Occipital lobe (tissue), 2 donors: ENCODE results near the gene KIF22. TPM values are rescaled to one million over a fixed set of nuclear protein-coding genes. Genes with fewer than 3 reads are reported as not detected.
A peak's percentile ranks its signal among the peaks of the same experiment; 100 is the strongest.

Source experiments
- DNase-seq: peaks from one replicate; lab custom pipeline; 2025; lab: John Stamatoyannopoulos, UW
- total RNA-seq: library from RNA; depleted of rRNA; stranded (reverse); fragments of >200 nt; gene quantifications from one replicate; pipeline ENCODE4 v1.2.3, GENCODE V29; 2014

Gene KIF22
- total RNA-seq, 1 donor from 2014 or later: 35.7 TPM

DNA sequence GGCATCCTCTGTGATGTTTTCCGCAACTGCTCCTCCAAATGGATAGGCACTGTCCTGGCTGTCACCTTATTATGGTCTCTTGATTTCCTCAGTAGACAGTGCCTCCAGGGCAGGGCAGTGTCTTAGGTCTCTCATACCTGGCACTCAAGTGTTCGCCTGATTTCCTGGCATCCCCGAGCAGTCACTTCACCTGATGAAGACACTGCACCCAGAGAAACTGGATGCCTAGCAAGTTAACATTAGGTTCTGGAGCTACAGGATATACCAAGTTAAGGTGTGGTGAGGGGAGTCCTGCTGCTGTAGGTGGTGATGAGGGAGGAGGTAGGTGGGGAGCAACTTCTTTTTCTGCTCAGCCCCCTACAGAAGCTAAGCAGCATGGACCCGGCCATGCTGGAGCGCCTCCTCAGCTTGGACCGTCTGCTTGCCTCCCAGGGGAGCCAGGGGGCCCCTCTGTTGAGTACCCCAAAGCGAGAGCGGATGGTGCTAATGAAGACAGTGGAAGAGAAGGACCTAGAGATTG is 11.9 kb downstream of the KIF22 start:
- no peak for DNase-seq

DNA sequence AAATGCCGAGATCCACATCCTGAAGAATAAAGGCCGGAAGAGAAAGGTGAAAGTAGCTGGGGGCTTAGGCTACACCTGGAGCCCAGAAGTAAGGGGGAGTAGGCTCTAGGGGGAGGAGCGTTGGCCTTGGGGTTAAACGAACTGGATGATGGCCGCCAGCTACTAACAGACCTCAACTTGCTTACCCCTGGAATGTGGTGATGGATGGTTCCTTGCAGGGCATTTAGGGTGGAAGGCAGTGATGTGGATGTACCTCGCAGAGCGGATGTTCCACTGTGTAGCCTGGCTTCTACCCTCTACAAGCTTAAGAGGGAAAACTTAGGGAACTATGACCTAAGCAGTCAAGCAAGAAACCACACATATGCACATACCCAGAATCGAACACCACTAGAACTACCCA is 13.5 kb downstream of the KIF22 start:
- DNase-seq: no peak

DNA sequence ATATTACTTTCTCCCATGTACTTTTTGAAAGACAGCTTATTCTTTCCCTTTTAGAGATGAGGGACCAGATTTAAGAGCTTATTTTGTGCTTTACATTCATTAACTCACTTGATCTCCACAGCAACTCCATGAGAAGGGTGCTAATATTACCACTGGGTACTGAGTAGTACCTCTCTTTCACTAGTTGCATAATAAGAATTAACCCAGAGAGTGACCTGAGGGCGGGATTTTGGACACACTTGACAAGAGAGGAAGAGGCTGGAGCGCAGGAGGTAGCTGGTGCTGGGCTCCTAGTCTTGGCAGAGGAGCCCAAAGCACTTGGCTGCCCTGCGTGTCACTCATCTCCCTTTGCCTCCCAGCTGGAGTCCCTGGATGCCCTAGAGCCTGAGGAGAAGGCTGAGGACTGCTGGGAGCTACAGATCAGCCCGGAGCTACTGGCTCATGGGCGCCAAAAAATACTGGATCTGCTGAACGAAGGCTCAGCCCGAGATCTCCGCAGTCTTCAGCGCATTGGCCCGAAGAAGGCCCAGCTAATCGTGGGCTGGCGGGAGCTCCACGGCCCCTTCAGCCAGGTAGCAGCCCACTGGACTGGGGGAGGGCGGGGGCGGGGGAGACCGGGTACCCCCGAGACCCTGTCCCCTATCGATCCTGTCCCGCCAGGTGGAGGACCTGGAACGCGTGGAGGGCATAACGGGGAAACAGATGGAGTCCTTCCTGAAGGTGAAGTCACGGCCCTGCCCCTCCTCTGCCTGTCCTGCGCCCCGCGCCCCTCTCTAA is 14.1 kb downstream of the KIF22 start:
- DNase-seq: peak; percentile 65

DNA sequence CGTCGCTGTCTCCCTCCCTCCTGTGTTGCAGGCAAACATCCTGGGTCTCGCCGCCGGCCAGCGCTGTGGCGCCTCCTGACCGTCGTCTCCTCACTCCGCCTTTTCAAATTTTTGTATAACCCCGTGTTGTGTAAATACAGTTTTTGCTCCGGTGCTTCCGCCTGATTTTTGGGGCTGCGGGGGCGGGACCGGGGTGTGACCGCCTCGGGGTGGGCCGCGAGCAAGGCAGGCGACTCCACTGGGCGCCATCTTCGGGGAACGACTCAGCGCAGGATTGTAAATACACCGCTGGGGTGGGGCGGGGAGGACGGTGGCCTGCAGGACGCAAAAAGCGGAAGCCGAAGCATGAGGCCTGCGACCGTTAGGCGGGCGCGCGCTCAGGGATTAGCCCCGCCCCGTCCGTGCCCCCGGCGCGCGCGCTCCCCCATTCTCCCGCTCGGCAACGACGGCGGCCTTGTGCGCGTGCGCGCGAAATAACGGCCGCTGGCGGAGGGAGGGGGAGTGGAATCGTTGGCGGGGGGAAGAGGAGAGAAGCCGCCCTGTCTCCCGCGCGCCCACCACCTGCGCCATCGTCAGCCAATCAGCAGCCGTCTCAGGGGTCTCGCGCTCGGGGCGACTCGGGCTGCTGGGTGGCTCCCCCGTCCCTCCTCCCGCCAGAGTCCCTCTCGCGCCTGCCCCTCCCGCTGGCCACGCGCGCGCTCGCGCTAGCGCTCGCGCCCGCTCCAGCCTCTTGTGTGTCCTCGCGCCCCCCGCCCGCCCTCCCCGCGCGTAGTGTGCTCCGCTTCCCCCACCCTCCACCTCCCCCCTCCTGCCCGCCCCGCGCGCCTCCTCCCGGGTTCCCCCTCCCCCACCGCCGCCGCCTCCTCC is 14.9 kb downstream of the KIF22 start:
- peak; percentile 97 for DNase-seq

DNA sequence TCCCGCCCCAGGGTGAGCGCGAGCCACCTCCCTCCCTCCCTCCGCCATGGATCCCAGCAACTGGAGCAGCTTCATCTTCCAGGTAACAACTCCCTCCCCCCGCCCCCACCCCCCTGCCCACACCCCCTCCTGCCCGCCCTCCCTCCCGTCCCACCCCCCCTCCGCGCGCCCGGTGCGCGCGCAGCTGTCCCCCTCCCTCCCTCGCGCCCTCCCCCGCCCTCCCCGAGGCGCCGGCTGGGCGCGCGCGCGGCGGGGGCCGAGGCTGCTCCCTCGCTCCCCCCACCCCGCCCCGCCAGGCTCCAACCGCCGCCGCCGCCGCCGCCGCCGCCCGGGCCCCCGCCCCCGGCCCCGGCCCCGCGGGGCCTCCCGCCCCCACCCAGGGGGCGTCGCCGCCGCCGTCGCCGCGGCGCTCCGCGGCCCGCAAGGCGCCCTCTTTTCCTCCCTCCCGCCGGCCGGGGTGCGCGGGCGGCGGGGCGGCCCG is 15.6 kb downstream of the KIF22 start, which contains the start of gene MAZ:
MAZ (plus strand) TSS at position 431 of the 481 bp plus-strand sequence. CDS start 173 bp downstream, outside the sequence.
- DNase-seq: no peak

DNA sequence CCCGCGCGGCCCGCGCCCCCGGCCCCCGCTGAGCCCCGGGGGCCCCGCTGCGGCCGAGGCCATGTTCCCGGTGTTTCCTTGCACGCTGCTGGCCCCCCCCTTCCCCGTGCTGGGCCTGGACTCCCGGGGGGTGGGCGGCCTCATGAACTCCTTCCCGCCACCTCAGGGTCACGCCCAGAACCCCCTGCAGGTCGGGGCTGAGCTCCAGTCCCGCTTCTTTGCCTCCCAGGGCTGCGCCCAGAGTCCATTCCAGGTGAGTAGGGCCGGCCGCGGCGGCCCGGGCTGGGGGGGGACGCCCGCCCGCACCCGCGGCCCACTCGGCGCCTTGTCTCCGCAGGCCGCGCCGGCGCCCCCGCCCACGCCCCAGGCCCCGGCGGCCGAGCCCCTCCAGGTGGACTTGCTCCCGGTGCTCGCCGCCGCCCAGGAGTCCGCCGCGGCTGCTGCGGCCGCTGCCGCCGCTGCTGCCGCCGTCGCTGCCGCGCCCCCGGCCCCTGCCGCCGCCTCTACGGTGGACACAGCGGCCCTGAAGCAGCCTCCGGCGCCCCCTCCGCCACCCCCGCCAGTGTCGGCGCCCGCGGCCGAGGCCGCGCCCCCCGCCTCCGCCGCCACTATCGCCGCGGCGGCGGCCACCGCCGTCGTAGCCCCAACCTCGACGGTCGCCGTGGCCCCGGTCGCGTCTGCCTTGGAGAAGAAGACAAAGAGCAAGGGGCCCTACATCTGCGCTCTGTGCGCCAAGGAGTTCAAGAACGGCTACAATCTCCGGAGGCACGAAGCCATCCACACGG is 16.3 kb downstream of the KIF22 start:
- no peak for DNase-seq

DNA sequence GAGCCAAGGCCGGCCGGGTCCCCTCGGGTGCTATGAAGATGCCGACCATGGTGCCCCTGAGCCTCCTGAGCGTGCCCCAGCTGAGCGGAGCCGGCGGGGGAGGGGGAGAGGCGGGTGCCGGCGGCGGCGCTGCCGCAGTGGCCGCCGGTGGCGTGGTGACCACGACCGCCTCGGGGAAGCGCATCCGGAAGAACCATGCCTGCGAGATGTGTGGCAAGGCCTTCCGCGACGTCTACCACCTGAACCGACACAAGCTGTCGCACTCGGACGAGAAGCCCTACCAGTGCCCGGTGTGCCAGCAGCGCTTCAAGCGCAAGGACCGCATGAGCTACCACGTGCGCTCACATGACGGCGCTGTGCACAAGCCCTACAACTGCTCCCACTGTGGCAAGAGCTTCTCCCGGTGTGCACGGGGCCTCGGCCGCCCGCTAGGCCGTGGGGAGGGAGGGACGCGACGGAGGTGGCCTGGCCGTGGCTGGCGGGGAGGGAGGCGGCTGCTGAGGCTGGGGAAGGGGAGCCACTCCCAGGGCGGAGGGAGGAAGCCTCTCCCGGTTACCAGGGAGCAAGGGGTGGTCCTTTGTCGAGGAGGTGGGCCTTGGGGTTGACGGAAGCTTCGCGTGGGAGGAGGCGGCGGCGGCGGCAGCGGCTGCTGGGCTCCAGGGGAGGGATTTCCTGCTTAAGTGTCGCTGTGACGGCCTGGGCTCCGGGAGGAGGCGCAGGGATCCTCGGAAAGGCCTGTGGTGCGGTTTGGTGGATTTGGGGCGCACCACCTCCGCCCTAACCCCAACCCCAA is 17.1 kb downstream of the KIF22 start:
- peak; percentile 79 for DNase-seq

DNA sequence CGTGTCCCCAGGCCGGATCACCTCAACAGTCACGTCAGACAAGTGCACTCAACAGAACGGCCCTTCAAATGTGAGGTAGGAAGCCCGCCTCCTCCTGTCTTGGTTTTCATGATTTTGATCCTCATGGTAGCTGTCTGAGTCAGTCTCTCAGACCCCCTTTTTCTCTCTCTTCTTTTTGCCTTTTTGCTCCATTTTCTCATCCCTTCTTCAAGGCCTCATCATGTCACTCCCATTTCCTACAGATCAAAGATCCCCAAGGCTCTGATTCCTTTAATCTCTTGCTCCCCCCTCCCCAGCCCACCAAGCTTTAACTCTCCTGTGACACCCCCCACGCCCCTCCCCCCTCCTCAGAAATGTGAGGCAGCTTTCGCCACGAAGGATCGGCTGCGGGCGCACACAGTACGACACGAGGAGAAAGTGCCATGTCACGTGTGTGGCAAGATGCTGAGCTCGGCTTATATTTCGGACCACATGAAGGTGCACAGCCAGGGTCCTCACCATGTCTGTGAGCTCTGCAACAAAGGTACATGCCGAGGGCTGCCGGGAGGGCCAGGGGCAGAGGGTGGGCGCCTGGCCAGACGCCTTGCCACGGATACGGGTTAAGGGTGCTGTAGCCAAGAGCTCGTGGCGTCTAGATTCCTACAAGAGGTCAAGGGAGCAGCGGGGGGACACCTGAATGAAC is 17.8 kb downstream of the KIF22 start:
- no peak for DNase-seq

DNA sequence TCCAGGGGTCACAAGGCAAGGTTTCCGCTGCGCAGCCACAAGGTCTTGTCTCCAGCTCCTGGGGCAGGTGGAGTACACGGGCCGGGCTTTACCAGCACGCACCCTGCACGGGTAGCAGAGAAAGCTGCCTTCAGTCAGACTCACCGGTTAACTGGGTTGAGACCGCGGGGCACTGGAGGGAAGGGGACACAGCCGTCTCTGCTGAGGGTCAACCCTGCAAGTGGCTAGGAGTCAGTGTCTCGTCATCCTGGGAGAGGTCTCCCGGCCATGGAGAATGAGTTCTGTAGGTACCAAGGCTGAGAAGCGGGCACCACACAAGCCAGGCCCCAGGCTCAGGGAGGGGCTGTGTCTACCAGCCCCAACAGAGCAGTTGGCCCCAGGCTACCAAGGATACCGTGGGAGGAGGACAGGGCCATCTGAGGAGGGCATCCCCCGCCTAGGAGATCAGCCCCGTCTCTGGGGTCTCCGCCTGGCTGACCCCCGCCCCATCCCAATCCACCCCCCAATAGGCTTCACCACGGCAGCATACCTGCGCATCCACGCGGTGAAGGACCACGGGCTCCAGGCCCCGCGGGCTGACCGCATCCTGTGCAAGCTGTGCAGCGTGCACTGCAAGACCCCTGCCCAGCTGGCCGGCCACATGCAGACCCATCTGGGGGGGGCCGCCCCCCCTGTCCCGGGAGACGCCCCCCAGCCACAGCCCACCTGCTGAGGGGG is 18.6 kb downstream of the KIF22 start:
- no peak for DNase-seq

DNA sequence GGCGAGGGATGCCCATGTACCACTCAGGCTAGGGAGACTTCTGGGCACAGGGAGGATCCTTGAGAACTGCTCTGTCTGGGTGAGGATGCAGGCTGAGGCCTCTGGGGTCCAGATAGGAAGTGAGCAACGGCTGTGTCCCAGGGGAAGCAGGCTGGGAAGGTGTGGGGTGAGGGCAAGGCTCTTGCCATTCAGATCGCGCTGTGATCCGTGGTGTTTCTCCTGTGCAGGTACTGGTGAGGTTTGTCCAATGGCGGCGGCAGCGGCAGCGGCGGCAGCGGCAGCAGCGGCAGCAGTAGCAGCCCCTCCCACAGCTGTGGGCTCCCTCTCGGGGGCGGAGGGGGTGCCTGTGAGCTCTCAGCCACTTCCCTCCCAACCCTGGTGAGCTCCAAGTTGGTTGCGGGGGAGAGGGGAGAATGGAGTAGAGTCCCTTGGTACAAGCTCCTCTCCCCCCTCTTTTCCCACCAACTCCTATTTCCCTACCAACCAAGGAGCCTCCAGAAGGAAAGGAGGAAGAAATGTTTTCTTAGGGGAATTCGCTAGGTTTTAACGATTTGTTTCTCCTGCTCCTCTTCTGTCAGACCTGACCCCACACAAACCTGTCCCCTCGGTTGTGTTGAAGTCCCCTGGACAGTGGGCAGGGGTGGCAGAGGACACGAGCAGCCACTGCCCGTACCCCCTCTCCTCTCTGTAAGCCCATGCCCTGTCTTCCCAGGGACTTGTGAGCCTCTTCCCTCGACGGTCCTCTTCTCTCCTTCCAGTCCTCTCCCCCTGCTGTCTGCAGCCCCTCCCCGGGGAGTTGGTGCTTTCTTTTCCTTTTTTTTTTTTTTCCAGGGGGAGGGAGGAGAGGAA is 19.5 kb downstream of the KIF22 start:
- DNase-seq: no peak

DNA sequence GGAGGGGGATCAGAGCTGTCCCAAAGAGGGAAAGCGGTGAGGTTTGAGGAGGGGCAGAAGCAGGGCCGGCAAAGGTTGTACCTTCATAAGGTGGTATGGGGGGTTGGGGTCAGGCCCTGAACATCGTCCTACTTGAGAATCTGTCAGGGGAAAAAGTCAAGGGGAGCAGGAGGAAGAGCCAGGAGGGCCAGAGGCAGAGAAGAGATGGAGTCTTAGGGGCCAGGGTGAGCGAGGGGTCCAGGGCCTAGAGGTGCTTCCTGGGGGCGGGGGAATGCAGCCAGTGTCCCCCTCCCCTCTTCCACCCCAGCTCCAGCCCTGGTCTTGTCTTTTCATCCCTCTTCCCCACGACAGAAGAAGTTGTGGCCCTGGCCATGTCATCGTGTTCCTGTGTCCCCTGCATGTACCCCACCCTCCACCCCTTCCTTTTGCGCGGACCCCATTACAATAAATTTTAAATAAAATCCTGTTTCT is 20.2 kb downstream of the KIF22 start:
- no peak for DNase-seq

DNA sequence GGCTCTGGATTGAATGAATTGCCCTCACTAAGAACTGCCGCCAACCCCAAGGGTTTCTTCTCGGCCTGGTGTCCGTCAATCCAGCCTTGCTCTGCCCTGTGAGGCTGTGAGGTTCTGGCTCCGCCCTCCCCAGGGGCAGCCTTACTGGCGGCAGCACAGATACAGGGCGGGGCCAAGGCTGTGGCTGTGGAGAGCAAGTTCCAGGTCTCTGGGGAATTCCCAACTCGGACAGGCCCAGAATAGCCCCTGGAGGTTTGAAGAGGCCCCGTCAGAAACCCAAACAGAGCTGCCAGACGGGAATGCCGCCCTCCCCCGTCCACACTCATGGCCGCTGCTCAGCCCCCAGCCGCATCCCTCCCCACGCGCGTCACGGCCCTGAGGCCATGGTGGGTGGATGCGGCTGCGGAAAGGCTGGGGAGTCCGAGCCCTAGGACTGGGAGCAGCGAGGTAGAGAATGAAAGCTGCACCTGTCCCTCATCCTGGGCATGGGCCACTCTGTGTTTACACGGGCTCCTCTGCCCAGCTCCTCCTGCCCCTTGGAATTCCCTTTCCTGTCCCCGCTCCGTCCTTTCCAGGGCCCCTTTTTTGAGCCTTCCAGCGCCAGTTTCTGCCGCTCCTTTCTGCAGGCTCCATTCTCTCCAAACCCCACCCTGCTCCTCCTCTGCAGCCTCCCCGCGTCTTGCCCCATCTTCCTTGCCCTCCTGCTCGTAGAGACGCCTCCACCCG is 20.8 kb downstream of the KIF22 start:
- DNase-seq: peak; percentile 88

DNA sequence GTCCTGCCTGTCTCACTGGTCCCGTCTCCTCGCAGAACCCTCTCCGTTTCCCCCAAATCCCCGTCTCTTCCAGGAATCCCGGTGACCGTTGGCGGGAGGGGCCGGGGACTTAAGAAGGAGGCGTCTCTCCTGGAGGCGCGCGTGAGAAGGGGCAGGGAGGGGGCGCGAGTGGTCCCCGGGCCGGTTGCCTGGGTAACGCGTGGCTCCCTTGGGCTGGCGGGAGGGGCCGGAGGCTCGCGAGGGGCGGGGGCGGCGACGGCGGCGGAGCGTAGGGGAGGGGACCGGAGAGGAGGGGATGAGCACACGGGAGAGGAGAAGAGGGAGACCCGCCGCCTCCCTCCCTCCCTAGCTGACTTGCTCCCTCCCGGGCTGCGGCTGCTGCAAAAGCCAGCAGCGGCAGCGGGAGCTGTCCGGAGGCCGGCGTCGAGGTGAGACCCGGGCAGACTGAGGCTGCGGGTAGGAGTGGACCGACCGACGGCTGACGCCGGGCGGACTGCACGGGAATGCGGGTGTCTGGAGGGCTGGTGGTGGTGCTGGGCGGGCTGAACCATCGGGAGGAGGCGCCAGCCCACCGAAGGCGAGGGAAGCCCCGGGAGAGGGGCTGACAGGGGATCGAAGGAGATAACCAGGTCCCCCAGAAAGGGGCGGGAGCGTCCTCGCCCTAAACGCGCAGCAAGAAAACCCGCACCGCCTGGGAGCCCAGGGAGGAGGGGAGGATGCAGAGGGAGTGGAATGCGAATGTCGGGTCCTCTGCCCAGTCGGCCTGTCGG is 21.5 kb downstream of the KIF22 start, which contains the start of gene PRRT2:
PRRT2 (plus strand) TSS at position 298 of the 770 bp plus-strand sequence. CDS start 862 bp downstream, outside the sequence.
- peak; percentile 55 for DNase-seq

DNA sequence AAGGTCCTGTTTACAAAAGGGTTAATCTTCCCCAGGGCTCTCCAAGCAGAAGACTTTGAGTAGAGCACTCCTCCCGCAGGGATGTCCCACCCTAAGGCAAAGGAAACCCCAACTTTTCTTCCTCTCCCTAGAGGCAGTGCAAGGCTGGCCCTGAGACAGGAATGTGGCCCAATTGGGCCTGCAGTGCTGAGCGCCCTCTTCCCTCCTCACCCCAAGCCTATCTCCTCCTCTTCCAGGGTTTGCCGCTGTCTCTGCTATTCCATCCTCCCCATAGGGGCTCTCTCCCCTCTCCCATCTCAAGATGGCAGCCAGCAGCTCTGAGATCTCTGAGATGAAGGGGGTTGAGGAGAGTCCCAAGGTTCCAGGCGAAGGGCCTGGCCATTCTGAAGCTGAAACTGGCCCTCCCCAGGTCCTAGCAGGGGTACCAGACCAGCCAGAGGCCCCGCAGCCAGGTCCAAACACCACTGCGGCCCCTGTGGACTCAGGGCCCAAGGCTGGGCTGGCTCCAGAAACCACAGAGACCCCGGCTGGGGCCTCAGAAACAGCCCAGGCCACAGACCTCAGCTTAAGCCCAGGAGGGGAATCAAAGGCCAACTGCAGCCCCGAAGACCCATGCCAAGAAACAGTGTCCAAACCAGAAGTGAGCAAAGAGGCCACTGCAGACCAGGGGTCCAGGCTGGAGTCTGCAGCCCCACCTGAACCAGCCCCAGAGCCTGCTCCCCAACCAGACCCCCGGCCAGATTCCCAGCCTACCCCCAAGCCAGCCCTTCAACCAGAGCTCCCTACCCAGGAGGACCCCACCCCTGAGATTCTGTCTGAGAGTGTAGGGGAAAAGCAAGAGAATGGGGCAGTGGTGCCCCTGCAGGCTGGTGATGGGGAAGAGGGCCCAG is 22.4 kb downstream of the KIF22 start:
- no peak for DNase-seq
